HCEC 1CT (cell line): ENCODE measurements around the gene CACNG4.

ENCODE experiments used
- DNase-seq: peaks from one replicate; pipeline ENCODE4 v3.0.0-alpha.2; 2017

The CACNG4 gene

DNA sequence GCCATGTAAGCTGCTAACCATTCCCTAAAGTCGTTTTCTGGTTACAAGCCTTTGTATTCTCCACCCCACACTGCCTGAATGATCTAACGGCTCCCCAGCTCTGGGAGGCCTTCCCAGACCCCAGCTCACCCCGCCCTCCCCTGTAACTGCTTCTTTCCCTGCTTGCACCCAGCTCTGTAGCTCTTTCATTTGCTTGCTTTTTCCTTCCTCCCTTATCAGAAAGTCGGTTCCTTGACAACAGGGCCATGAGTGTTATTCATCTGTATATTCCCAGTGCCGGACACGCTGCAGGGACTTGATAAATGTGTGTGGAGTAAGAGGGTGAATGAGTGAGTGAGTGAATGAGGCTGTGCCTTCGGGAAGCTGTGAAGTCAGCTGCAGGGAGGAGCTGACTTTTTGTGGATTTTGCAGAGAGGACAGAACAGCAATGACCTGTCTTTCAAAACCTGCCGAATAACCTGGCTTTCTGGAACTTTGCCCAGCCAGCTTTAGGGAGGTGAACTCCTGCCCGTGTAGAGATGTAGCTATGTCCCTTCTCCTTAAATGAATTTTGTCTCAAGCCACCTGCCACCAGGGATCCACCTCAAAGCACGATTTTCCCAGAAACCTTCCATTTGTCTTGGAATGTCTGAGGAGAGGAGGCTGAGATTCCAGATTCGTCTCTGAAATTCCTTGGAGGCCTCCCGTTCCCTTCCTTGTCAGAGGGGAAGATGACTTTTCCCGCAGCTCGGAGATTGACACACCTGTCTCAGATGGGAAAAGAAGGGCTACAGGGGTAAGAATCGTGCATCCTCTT is 20.0 kb upstream of the CACNG4 start:
- no peak for DNase-seq

DNA sequence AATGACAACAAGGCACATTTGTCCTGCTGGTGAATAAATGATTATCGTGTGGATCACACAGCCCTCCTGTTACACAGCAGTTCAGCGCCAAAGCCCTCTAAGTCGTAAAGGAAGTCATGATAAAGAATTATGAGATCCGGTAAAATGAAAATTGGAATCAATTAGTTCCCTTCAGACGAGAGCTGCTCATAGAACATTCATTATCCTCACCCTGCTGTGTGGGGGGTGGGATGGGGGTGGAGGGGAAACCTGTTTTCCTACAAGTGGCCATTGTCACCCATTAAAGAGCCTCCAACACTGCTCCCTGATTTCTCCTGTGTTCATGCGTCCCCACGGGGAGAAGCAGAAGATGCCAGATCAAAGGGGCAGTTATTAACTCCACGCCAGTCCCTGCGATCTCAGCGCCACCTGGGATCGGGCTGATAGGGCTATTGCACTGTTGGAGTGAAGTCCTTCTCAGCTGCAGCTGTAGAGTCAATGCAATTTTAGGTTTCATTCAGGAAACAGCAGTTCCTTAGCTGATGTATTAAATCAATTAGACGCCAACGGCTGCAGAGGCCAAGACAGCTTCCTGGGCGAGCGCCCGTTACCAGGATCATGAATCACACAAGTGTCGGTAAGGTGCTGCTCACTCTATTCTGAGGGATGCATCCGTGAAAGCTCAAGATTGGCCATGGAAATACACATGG is 19.2 kb upstream of the CACNG4 start:
- no peak for DNase-seq

DNA sequence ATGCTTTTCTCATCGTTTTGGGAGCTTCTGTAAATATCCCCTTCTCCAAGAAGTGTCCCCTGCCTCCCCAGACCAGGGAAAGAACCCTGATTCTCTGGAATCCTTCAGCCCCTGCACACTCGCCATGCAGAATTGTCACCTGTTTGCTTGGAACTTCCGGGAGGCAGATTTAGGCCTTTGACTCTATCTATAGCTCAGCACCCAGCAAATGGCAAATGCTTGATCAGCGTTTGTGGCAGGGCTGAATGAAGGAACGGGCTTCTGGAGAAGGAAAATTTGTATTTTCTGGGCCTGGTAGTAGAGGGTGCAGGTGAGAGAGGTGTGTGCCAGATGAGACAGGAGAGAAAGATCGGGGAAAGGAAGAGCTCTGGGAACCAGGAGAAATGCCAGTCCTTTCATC is 18.3 kb upstream of the CACNG4 start:
- DNase-seq: no peak

DNA sequence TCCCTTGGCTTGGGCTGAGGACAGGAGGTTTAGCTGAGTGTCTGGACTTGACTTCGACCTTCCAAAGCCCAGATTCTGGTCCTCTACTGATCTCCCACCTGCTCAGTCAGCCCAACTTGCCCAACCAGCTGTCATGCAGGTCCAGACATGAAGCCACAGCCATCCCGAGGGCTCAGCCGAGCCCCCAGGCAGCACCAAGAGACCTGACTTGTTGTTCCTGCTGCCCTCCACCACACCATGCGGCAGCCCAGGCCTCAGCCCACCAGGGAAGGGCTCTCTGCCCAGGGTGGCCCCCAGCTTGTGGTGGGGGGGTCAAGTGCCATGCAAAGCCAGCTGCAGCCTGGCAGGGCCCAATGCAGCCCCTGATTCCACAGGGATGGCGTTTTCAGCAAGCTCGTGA is 17.2 kb upstream of the CACNG4 start:
- no peak for DNase-seq

DNA sequence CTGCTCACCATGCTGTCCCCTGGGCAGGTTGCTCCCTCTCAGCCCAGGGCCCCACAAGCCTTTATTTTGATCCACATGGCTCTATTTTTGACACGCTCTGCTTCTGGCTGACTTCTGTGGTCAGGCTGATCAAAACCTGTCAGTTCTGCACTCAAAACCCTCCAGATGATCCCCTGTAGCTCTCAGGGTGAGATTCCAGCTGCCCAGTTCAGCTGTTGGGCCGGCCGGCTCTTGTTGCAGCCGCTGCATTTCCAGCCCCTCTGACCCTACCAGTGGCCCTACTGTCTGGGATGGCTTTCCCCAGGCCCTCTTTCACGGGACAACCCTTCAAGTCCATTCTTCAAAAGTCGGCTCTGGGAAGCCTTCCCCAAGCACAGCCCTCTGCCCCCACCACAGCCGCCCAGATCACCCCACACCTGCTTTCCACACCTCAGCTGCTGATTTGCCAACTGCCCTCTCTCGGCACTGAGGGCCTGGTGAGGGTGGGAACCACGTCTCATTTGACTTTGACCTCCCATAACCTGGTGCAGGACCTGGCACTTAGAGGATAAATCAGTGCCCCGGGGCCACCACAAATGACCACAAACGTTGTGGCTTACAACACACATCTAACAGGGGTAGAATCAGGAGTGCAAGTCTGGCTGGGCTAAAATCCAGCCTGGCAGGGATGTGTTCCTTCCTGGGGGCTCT is 16.3 kb upstream of the CACNG4 start:
- DNase-seq: no peak

DNA sequence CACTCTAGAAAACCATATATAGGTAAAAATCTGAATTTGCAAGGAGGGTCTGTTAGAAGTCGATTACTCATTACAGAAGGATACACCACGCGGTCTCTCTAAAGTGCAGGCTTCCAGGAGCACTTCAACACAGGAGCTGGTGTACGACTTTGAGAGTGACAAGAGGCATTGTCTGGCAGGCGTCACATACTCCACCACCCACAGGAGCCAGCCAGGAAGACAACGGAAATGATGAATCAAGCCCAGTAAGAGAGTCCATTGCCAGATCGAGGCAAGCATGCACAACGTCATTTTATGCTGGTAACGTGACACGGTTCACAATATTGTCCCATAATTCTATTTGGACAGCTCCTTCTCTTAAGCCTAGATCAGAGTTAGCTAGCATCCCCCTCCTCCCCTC is 15.0 kb upstream of the CACNG4 start:
- DNase-seq: no peak

GRCh38 chr17:66950325-66950724 is 14.2 kb upstream of the CACNG4 start:
- no peak for DNase-seq

- no peak for DNase-seq
Observed at GRCh38 chr17:66950886-66951604, 13.5 kb upstream of the CACNG4 start.

GRCh38 chr17:66951605-66951953 is 12.9 kb upstream of the CACNG4 start:
- no peak for DNase-seq

DNA sequence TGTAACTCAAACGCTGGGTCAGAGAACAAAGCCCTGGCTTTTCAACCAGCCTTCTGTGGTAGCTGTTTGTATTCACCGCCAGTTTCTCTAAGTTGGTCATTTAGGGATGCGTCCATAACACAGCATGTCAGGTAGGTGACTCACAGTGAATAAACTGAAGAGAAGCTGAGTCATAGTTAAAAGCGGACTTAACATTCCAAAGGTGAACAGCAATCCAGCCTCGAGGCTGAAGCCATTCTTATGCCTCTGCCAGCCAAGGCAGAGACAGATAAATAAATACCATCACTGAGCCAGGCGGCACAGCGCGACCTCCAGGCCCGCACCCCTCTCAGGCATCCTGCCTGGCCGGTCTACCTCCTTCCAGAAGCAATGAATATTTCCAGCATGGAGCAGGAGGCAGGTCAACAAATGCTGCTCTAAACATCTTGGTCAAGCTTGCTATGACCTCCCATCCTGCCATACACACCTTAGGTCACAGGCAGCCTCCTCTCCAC is 12.4 kb upstream of the CACNG4 start:
- peak; percentile 78 for DNase-seq

GRCh38 chr17:66952681-66953629 is 11.6 kb upstream of the CACNG4 start:
- no peak for DNase-seq

GRCh38 chr17:66953630-66954020 is 10.9 kb upstream of the CACNG4 start:
- DNase-seq: no peak

DNA sequence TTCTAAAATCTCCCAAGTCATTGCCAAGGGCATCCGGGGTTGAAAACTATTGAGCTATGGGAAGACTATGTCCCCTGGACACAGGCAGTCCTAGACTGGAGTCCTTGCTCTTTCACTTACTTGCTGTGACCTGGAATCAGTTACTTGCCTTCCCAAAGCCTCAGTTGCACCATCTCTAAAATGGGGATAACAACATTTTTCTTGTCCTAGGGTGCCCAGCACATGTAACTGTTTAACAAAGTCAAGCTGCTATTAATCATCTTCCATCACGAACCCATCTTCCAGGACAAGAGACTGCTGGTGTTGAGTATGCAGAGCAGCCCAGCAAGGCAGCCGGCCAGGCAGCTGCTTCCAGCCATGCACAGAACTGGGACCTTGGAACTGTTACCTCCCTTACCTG is 9.9 kb upstream of the CACNG4 start:
- DNase-seq: no peak

GRCh38 chr17:66955821-66956220 is 8.7 kb upstream of the CACNG4 start:
- DNase-seq: no peak

DNA sequence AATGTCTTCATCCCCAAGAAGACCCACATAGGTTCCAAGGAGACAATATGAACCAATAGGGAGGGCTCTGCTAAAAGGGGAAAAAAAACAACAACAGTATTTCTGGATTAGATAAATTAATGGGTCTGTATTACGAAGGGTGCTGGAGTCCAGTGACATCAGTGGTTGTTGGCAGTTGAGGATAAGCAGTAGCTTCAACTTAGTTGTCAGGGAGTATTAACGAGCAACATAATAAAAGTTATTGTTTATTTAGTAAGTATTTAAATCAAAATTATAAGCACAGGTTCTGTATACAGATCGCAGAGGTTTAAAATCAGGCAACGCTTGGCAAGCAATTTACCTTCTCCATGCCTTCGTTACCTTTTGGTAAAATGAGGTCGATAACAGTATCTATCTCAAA is 7.6 kb upstream of the CACNG4 start:
- DNase-seq: no peak

- DNase-seq: no peak
Observed at GRCh38 chr17:66957343-66957742, 7.2 kb upstream of the CACNG4 start.

DNA sequence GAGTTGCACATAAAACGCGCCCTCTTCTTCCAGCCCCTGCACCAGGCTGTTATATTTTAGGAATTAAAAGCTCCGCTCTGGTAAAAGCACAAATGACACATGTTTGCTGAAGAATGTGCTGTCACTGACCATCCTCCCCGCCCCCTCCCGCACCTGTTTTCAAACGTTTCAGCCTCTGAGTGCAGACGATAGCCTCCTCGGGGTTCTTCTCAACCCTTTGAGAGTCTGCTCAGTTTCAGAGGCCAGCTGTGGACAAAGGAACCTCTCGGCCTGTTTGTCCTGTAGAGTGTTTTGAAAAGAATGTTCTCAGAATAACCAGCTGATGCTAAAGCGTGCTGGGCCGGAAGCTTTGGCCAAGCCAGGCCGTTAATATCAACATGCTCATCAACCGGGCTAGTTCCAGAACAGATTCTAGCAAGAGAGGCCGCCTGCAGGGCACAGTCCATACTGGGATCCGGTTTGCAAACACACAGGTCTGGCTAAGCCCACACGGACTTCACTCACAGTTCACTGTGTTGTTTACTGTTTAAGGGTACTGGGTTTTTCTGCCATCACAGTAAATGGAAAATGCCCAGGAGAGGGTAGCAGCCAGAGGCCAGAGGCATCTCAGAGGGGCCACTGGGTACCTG is 6.4 kb upstream of the CACNG4 start:
- DNase-seq: no peak

- no peak for DNase-seq
Observed at GRCh38 chr17:66959641-66960375, 4.7 kb upstream of the CACNG4 start.

DNA sequence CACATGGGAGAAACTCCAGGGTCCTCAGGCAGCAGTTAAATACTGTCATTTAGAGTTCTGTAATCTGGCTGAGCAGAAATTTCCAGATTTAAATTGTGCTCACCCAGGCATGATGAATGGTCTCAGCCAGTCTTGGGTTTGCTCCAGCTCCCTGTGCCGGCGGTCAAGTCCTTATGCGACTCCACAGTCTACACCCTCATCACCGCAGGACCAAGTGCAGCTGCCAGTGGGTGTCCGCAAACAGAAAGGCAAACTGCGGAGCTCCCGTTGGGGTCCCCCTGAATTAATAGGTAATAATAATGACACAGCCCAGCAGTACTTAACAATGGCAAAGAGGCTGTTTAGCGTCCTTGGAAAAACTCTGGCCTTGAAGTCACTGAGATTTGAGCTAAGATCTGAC is 3.9 kb upstream of the CACNG4 start:
- no peak for DNase-seq

DNA sequence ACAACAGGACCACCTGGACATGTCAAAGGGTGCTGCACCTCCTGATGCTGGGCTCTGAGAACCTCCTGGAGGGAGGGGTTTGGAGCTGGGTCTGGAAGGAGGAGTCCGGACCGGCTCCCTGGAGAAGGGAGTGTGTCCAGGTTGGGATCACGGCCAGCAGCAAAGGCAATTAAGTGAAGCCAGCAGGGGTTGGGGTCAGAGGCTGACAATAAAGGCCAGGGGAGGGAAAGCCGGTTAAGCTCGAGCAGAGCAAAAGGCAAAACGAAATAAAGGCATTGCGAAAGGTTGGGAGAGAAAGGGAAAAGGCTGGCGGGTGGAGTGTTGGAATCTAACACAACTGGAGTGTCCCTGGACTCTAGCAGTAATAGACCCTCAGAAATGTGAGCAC is 992 bp upstream of the CACNG4 start:
- DNase-seq: no peak
